SK-N-SH treated with all-trans-retinoic acid at 6 μM for 48 hours (cell line): ENCODE results near the gene RASEF.
"Not testable (repeated sequence)": the region's sequence is repeated elsewhere in the genome, so short reads cannot be mapped to it uniquely, and the experiment has no call there.

Experiments
- ATAC-seq: fragments of 200-7000 bp; cut with Tn5 transposase; 3 replicates; pipeline ENCODE4 v1.9.1; 2020; ENCODE audit warnings: mild to moderate bottlenecking, moderate library complexity
- ARNTL ChIP-seq: fragments of 450-650 bp; formaldehyde crosslinking; IDR thresholded peaks from 2 replicates; pipeline ENCODE4 v1.5.0; 2020; ENCODE audit warnings: low read depth, mild to moderate bottlenecking, moderate library complexity, borderline replicate concordance
- BACH2 ChIP-seq: fragments of 250-450 bp; sonication (Bioruptor Pico); IDR thresholded peaks from 2 replicates; pipeline ENCODE4 v1.9.0; 2021; ENCODE audit warnings: mild to moderate bottlenecking, borderline replicate concordance
- CREB5 ChIP-seq: fragments of 250-450 bp; sonication (Bioruptor Pico); IDR thresholded peaks from 2 replicates; pipeline ENCODE4 v1.5.1; 2020; ENCODE audit warnings: low read depth, mild to moderate bottlenecking, moderate library complexity
- CSDC2 ChIP-seq: fragments of 250-450 bp; sonication (Bioruptor Pico); IDR thresholded peaks from 2 replicates; pipeline ENCODE4 v1.5.0; 2020; ENCODE audit warnings: mild to moderate bottlenecking, moderate library complexity
- ESRRG ChIP-seq: fragments of 250-450 bp; sonication (Bioruptor Pico); IDR thresholded peaks from 2 replicates; pipeline ENCODE4 v1.6.1; 2021; ENCODE audit warnings: mild to moderate bottlenecking
- GLIS3 ChIP-seq: fragments of 250-450 bp; sonication (Bioruptor Pico); IDR thresholded peaks from 2 replicates; pipeline ENCODE4 v1.5.0; 2020; ENCODE audit warnings: mild to moderate bottlenecking, moderate library complexity
- ISL1 ChIP-seq: fragments of 250-450 bp; sonication (Bioruptor Pico); IDR thresholded peaks from 2 replicates; pipeline ENCODE4 v2.1.2; 2022; ENCODE audit warnings: mild to moderate bottlenecking, moderate library complexity
- OSR1 ChIP-seq: fragments of 250-450 bp; sonication (Bioruptor Pico); IDR thresholded peaks from 2 replicates; pipeline ENCODE4 v1.8.0; 2022; ENCODE audit warnings: moderate library complexity, mild to moderate bottlenecking, inconsistent platforms
- PATZ1 ChIP-seq: fragments of 250-450 bp; sonication (Bioruptor Pico); IDR thresholded peaks from 2 replicates; pipeline ENCODE4 v1.8.0; 2020; ENCODE audit warnings: mild to moderate bottlenecking, moderate library complexity, borderline replicate concordance
- PPARA ChIP-seq: fragments of 250-450 bp; sonication (Bioruptor Pico); IDR thresholded peaks from 2 replicates; pipeline ENCODE4 v1.5.0; 2020; ENCODE audit warnings: mild to moderate bottlenecking, borderline replicate concordance
- RARB ChIP-seq: fragments of 250-450 bp; sonication (Bioruptor Pico); IDR thresholded peaks from 2 replicates; pipeline ENCODE4 v1.8.0; 2021; ENCODE audit warnings: mild to moderate bottlenecking, moderate library complexity
- SNAI2 ChIP-seq: fragments of 250-450 bp; sonication (Bioruptor Pico); IDR thresholded peaks from 2 replicates; pipeline ENCODE4 v1.5.0; 2020; ENCODE audit warnings: mild to moderate bottlenecking, moderate library complexity
- TOX ChIP-seq: fragments of 250-450 bp; sonication (Bioruptor Pico); IDR thresholded peaks from 2 replicates; pipeline ENCODE4 v1.8.0; 2021; ENCODE audit warnings: mild to moderate bottlenecking, moderate library complexity, borderline replicate concordance
- TSHZ2 ChIP-seq: fragments of 250-450 bp; sonication (Bioruptor Pico); IDR thresholded peaks from 2 replicates; pipeline ENCODE4 v1.5.0; 2020; ENCODE audit warnings: mild to moderate bottlenecking, moderate library complexity
- ZFP3 ChIP-seq: fragments of 250-450 bp; sonication (Bioruptor Pico); IDR thresholded peaks from 2 replicates; pipeline ENCODE4 v1.5.0; 2020; ENCODE audit warnings: mild to moderate bottlenecking, moderate library complexity
- ZFP30 ChIP-seq: fragments of 450-650 bp; formaldehyde crosslinking; IDR thresholded peaks from 2 replicates; pipeline ENCODE4 v1.5.0; 2022; ENCODE audit warnings: mild to moderate bottlenecking, moderate library complexity
- ZNF565 ChIP-seq: fragments of 450-650 bp; formaldehyde crosslinking; conservative IDR thresholded peaks from 2 replicates; pipeline ENCODE4 v1.5.0; 2020; ENCODE audit warnings: low read depth, mild to moderate bottlenecking, moderate library complexity
- ZNF70 ChIP-seq: fragments of 450-650 bp; formaldehyde crosslinking; IDR thresholded peaks from 2 replicates; pipeline ENCODE4 v1.5.0; 2020; ENCODE audit warnings: mild to moderate bottlenecking, moderate library complexity
- ZNF8 ChIP-seq: fragments of 450-650 bp; formaldehyde crosslinking; IDR thresholded peaks from 2 replicates; pipeline ENCODE4 v1.5.0; 2020; ENCODE audit warnings: mild to moderate bottlenecking, moderate library complexity
- TF ChIP-seq, protein P1 (sequence below): fragments of 250-450 bp; sonication (Bioruptor Pico); IDR thresholded peaks from 2 replicates; pipeline ENCODE4 v1.5.1; 2021; ENCODE audit warnings: mild to moderate bottlenecking, moderate library complexity

The RASEF gene

DNA sequence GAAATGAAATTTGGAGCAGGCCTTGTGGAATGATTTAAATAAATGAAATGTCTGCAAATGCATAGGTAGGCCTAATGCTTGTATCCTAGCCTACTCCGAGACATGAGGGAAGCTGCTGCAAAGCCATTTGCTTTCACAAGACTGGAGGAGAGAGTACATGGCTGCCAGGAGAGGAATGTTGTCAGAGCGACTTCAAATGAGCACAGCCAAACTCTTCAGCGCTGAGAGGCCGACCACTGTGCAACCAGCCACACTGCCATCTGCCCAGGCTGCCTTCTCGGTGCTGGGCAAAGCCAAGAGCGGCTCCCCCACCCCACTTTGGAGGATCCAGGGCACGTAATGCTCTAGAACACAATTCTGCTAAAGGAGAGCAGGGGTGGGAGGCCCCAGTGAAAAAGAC is 122.6 kb downstream of the RASEF start:
- no peak for ATAC-seq
- TF ChIP-seq ZFP3 (CRISPR knock-in tag) = no peak
- no peak for TF ChIP-seq ESRRG
- no peak for TF ChIP-seq RARB (CRISPR knock-in tag)
- no peak for TF ChIP-seq ZNF565
- no peak for TF ChIP-seq ISL1
- no peak for TF ChIP-seq SNAI2
- no peak for TF ChIP-seq BACH2
- TF ChIP-seq ARNTL (CRISPR knock-in tag) = no peak
- TF ChIP-seq, protein P1, sequence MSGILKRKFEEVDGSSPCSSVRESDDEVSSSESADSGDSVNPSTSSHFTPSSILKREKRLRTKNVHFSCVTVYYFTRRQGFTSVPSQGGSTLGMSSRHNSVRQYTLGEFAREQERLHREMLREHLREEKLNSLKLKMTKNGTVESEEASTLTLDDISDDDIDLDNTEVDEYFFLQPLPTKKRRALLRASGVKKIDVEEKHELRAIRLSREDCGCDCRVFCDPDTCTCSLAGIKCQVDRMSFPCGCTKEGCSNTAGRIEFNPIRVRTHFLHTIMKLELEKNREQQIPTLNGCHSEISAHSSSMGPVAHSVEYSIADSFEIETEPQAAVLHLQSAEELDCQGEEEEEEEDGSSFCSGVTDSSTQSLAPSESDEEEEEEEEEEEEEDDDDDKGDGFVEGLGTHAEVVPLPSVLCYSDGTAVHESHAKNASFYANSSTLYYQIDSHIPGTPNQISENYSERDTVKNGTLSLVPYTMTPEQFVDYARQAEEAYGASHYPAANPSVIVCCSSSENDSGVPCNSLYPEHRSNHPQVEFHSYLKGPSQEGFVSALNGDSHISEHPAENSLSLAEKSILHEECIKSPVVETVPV (CRISPR knock-in tag) = no peak
- no peak for TF ChIP-seq CREB5
- no peak for TF ChIP-seq CSDC2 (CRISPR knock-in tag)
- no peak for TF ChIP-seq OSR1 (CRISPR knock-in tag)
- no peak for TF ChIP-seq ZFP30 (CRISPR knock-in tag)
- no peak for TF ChIP-seq PPARA (CRISPR knock-in tag)
- no peak for TF ChIP-seq TSHZ2 (CRISPR knock-in tag)
- no peak for TF ChIP-seq ZNF70 (CRISPR knock-in tag)
- TF ChIP-seq PATZ1 (CRISPR knock-in tag) = no peak
- TF ChIP-seq ZNF8 = no peak
- TF ChIP-seq GLIS3 = no peak

DNA sequence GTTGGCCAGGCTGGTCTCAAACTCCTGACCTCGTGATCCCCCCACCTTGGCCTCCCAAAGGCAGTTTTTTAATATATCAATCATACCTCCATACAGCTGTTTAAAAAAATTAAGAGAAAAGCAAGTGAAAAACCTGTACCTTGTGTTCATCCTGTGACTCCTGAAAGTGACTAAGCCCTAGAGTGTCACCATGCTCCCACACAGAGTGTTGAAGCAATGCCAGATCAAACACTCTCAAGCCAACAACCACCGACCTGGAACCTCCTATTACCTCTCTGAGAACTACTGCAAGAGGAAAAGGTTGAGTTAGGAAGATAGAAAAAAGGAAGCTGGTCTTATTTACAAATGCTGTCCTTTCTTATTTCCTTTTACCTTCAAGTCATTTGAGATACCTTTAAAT is 123.5 kb downstream of the RASEF start:
- TF ChIP-seq CSDC2 (CRISPR knock-in tag) = no peak
- TF ChIP-seq ESRRG = no peak
- no peak for TF ChIP-seq TOX (CRISPR knock-in tag)
- TF ChIP-seq PPARA (CRISPR knock-in tag) = no peak
- no peak for TF ChIP-seq ZFP3 (CRISPR knock-in tag)
- no peak for TF ChIP-seq OSR1 (CRISPR knock-in tag)
- TF ChIP-seq CREB5 = no peak
- ATAC-seq = no peak

DNA sequence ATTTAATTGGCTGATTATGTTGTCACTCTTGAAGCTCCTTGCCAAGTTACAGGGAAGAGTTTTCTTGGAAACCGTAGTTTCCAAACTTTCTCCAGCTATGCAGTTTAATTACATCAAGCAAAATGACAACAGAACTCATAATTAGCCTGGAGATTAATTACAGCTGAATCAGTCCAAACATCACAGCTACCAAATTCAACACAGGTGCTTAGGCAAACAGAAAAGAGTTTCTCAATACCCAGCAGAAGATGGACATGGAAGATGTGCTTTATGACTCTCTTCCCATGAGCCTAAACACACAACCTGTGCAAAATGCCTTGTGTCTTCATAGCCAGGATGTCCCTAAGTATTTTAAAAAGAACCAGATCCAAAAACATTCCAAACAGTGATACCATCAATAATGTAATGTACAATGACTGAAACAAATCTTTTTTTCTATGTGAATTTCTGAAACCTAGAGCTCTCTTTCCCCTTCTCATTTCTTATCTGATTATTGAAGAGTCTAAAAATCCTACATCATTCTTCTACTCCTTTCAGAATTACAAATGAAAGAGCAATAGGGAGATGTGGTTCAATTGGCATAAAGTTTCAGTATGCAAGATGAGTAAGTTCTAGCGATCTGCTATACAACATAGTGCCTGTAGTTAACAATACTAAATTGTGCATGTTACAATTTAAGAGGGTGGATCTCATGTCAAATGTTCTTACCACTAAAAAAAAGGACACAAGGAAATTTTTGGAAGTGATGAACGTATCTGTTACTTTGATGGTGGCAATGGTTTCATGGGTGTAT is 124.3 kb downstream of the RASEF start:
- no peak for ATAC-seq
- TF ChIP-seq SNAI2 (peak; percentile 18; the same call in 1 of the 2 replicates), CSDC2 (CRISPR knock-in tag) (no peak)

DNA sequence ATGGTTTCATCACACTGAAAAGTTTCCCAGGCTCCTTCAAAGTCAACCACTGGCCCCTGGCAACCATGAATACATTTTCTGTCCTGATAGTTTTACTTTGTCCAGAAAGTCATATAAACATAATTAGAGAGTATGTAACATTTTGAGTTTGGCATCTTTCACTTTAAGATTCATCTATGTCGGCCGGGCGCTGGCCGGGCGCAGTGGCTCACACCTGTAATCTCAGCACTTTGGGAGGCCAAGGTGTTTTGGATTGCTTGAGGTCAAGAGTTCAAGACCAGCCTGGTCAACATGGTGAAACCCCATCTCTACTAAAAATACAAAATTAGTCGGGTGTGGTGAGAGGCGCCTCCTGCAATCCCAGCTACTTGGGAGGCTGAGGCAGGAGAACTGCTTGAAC is 126.4 kb downstream of the RASEF start:
- ATAC-seq = not testable (repeated sequence)
